Measurements from ENCODE around the gene PRPF4. TPM values are rescaled to one million over a fixed set of nuclear protein-coding genes. Genes with fewer than 3 reads are reported as not detected.
A peak's percentile ranks its signal among the peaks of the same experiment; 100 is the strongest.

PRPF4 gene
- total and polyA plus RNA-seq, 11 donors, result 5.1 to 24.6 (median 13.8) TPM

DNA sequence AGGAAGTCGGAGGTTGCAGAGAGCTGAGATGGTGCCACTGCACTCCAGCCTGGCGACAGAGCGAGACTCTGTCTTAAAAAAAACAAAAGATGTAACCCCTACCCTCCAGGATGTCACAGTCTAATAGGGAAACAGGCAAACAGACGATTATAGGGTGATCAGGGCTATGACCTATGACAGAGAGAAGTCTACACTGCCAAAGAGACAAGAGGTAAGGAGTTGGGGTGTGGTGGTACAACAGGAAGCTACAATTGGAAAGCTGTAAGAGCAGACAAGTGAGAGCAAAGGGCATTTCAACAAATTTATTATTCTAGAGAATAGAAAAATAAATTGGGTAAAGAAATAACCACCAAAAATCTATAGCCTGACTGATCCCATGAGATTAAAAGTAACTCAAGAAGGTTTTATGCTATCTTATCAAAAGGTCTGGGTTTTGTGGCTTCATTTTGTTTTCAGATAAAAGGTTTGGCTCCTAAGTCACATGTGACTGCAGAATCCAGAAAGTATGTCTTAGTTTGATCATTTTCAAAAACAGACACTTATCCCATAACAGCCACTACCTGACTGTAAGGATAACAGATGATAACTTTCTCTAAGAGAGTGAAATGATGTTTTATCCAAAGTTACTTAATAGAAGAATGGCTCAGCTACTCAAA, 7.4 kb upstream of the PRPF4 start:
- Histone ChIP-seq H3K4me1 (peaks cover 0 to 16% (median 2%) of the 10 kb centered on the region in 12 donors), H3K9me3 (no peaks in the 10 kb centered on the region), H3K36me3 (peaks cover 0 to 84% (median 70%) of the 10 kb centered on the region in 9 donors), H3K4me3 (no peak overlapping the region), H3K27me3 (no peaks in the 10 kb centered on the region), H3K27ac (no peak overlapping the region)
- ATAC-seq, result no peak
- WGBS, 4 donors, result 87 to 91% (median 91%) methylated on average over 4 of the region's 4 CpGs
- DNase-seq, result no peak
- intact Hi-C loops (cut with DNase I), result no loop called here
- TF ChIP-seq POLR2A (IDR thresholded peaks at IDR 0.05), result no peak
- TF ChIP-seq, protein P1, sequence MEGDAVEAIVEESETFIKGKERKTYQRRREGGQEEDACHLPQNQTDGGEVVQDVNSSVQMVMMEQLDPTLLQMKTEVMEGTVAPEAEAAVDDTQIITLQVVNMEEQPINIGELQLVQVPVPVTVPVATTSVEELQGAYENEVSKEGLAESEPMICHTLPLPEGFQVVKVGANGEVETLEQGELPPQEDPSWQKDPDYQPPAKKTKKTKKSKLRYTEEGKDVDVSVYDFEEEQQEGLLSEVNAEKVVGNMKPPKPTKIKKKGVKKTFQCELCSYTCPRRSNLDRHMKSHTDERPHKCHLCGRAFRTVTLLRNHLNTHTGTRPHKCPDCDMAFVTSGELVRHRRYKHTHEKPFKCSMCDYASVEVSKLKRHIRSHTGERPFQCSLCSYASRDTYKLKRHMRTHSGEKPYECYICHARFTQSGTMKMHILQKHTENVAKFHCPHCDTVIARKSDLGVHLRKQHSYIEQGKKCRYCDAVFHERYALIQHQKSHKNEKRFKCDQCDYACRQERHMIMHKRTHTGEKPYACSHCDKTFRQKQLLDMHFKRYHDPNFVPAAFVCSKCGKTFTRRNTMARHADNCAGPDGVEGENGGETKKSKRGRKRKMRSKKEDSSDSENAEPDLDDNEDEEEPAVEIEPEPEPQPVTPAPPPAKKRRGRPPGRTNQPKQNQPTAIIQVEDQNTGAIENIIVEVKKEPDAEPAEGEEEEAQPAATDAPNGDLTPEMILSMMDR (IDR thresholded peaks at IDR 0.05), result no peak

DNA sequence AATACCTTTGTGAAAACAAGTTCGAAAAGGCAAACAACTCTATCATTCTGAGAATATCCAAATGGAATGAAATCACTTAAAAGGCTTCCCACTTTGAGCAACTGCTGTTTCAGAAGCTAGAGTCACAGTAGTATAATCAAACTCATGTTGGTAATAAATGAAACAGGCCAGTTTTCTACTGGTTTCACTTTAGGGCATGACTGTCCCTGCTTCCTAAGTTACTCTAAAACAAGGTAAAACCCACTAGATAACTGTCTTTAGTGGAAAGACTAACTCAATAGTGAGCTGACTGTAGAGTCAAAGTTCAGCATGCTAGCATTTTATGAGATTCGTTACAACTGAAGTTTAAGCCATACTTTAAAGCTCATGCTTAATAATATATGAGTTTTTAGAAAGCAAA, 6.1 kb upstream of the PRPF4 start:
- H3K27me3 ChIP-seq, result no peaks in the 10 kb centered on the region
- DNase-seq, result no peak
- peaks cover 0 to 24% (median 7%) of the 10 kb centered on the region in 12 donors for H3K4me1 ChIP-seq
- no peaks in the 10 kb centered on the region for H3K9me3 ChIP-seq
- 88 to 96% (median 90%) methylated on average over 2 of the region's 2 CpGs for WGBS, 4 donors
- ATAC-seq, result no peak
- H3K27ac ChIP-seq, result no peak overlapping the region
- no peak for TF ChIP-seq POLR2A (IDR thresholded peaks at IDR 0.05)
- TF ChIP-seq, protein P1 (IDR thresholded peaks at IDR 0.05), result no peak
- peaks cover 0 to 84% (median 73%) of the 10 kb centered on the region in 9 donors for H3K36me3 ChIP-seq
- no peak overlapping the region for H3K4me3 ChIP-seq
- intact Hi-C loops (cut with DNase I), result no loop called here

DNA sequence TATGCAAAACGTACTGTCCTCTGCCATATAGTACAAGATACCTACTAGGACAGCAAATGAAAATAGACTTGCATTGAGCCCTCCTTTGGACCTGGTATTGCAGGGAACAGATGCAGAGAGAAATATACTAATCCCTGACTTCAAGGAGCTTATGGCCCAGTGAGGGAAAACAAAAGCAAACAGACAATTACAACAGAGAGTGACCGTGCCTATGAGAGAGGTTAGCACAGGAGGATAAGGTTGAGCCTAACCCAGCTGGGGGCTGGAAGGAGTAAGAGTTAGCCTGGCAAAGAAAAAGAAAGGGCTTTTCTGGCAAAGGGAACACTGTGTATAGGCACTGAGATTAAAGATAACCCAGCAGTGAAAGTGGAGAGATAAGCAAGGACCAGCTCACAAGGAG, 5.6 kb upstream of the PRPF4 start:
- ATAC-seq (no peak), DNase-seq (no peak)
- intact Hi-C loops (cut with DNase I), result loop anchor here (5.0 to 10.0 kb wide), 12 partner anchors 45 to 395 kb away; partner anchors contain the start of genes ALAD (in 5 of the 10), FKBP15 (in 5 of the 10), SLC31A1 (in 5 of the 10) and BSPRY (in 1 of the 10)
- no peak for TF ChIP-seq POLR2A (IDR thresholded peaks at IDR 0.05)
- TF ChIP-seq, protein P1 (IDR thresholded peaks at IDR 0.05), result no peak
- Histone ChIP-seq H3K27me3 (no peaks in the 10 kb centered on the region), H3K4me3 (no peak overlapping the region), H3K4me1 (peaks cover 0 to 28% (median 10%) of the 10 kb centered on the region in 12 donors), H3K27ac (no peak overlapping the region), H3K36me3 (peaks cover 0 to 83% (median 73%) of the 10 kb centered on the region in 9 donors), H3K9me3 (no peaks in the 10 kb centered on the region)
- WGBS, 4 donors, result 91 to 96% (median 94%) methylated on average over 2 of the region's 2 CpGs

DNA sequence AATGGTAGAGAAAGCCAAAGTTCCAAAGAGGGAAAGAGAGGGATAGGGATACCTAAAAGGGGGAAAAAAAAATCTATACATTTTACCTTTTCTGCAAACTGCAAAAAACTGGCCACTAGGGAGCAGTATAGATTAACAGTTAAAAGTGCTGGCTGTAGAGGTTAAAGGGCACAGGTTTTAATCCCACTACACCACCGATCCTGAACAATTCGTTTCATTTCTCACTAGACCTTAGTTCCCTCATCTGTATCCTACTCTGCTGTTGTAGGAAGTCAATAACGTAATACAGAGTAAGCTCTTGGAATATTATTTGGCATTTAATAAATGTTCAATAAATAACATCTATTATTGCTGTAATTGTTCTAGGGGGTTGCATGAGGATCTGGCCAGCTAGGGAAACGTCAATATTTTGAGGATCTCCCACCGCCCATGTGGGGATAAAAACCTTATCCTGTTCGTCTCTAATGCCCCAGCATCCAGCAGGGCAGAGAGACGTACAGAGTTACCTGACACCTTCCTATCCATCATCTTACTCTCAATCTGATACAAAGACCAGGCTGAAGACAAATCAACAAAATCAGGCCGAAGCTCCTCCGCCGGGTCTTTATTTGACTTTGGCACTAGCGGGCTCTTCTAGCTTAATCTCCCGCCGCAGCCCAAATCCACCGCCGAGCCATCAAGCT, 843 bp upstream of the PRPF4 start:
- Histone ChIP-seq H3K9me3 (no peaks in the 10 kb centered on the region), H3K27me3 (no peaks in the 10 kb centered on the region), H3K4me3 (peak overlapping the region; percentile 48 to 93 (median 76)), H3K36me3 (peaks cover 0 to 70% (median 63%) of the 10 kb centered on the region in 9 donors), H3K27ac (peak overlapping the region; percentile 36 to 96 (median 94)), H3K4me1 (peaks cover 4 to 41% (median 19%) of the 10 kb centered on the region in 12 donors)
- no peak for DNase-seq
- intact Hi-C loops (cut with DNase I), result loop anchor here (2.0 to 10.0 kb wide), 14 partner anchors 50 to 390 kb away; partner anchors contain the start of genes FKBP15 (in 6 of the 10), SLC31A1 (in 6 of the 10), ALAD (in 5 of the 10) and C9orf43 (in 2 of the 10)
- WGBS, 4 donors, result 0 to 1% (median 0%) methylated on average over 13 to 15 of the region's 15 CpGs
- peak in 3 of 4 donors; percentile 17 to 44 (median 40) for ATAC-seq
- TF ChIP-seq, protein P1 (IDR thresholded peaks at IDR 0.05), result peak; percentile 55 to 75 (median 66)
- TF ChIP-seq POLR2A (IDR thresholded peaks at IDR 0.05), result no peak
